GM12878 (cell line): Measurements from ENCODE around the gene VKORC1. TPM values are rescaled to one million over a fixed set of nuclear protein-coding genes. Genes with fewer than 3 reads are reported as not detected.

ENCODE experiments used
- CBX5 ChIP-seq: sonication (generic); IDR thresholded peaks from 2 replicates; pipeline ENCODE4 v1.6.1; 2016; ENCODE audit warnings: low read depth, moderate library complexity, mild to moderate bottlenecking, inconsistent platforms
- EGR1 ChIP-seq, 2 experiments: IDR thresholded peaks; 1 replicate in 1 of 2; 2 replicates in 1 of 2; pipeline ENCODE4 v1.6.1; 2011 to 2012; ENCODE audit warnings: low read depth in 2 of 2, low read length in 2 of 2, borderline replicate concordance in 1 of 2, mild to moderate bottlenecking in 1 of 2, moderate library complexity in 1 of 2
- HCFC1 ChIP-seq: fragments of 150-350 bp; IDR thresholded peaks from 2 replicates; pipeline ENCODE4 v1.6.1; 2014; ENCODE audit warnings: low read length
- JUND ChIP-seq: IDR thresholded peaks from 2 replicates; pipeline ENCODE4 v1.6.1; 2012; ENCODE audit warnings: low read depth, mild to moderate bottlenecking, low read length, improper control_type of control experiment, moderate library complexity
- LARP7 ChIP-seq: fragments of 450-650 bp; IDR thresholded peaks from 2 replicates; pipeline ENCODE4 v1.6.1; 2017; ENCODE audit warnings: mild to moderate bottlenecking
- MAX ChIP-seq: IDR thresholded peaks from 2 replicates; pipeline ENCODE4 v1.6.1; 2012; ENCODE audit warnings: low read depth, low read length, improper control_type of control experiment
- MXI1 ChIP-seq: fragments of 150-350 bp; IDR thresholded peaks from 2 replicates; pipeline ENCODE4 v1.6.1; 2011; ENCODE audit warnings: low read depth, mild to moderate bottlenecking, inconsistent platforms, low read length, improper control_type of control experiment
- MYB ChIP-seq: fragments of 150-350 bp; IDR thresholded peaks from 2 replicates; pipeline ENCODE4 v1.6.1; 2014; ENCODE audit warnings: mild to moderate bottlenecking, low read depth, low read length, borderline replicate concordance
- NFXL1 ChIP-seq: fragments of 450-650 bp; IDR thresholded peaks from 2 replicates; pipeline ENCODE4 v1.6.1; 2017; ENCODE audit warnings: antibody characterized with exemption, mild to moderate bottlenecking, borderline replicate concordance
- NKRF ChIP-seq: fragments of 450-650 bp; conservative IDR thresholded peaks from 2 replicates; pipeline ENCODE4 v1.6.1; 2017; ENCODE audit warnings: mild to moderate bottlenecking, moderate library complexity
- NR2C1 ChIP-seq: fragments of 450-650 bp; IDR thresholded peaks from 2 replicates; pipeline ENCODE4 v1.6.1; 2017; ENCODE audit warnings: antibody characterized with exemption, mild to moderate bottlenecking, moderate library complexity
- NR2F1 ChIP-seq: fragments of 450-650 bp; conservative IDR thresholded peaks from 2 replicates; pipeline ENCODE4 v1.6.1; 2017; ENCODE audit warnings: mild to moderate bottlenecking
- POLR2AphosphoS5 ChIP-seq: IDR thresholded peaks from 2 replicates; pipeline ENCODE4 v1.6.1; 2011; ENCODE audit warnings: mild to moderate bottlenecking, low read length, inconsistent platforms
- RELB ChIP-seq: fragments of 450-650 bp; IDR thresholded peaks from 2 replicates; pipeline ENCODE4 v1.6.1; 2017; ENCODE audit warnings: low read depth, mild to moderate bottlenecking, moderate library complexity
- SREBF2 ChIP-seq: IDR thresholded peaks from 2 replicates; pipeline ENCODE4 v1.6.1; 2012; ENCODE audit warnings: mild to moderate bottlenecking, low read length
- TCF12 ChIP-seq: IDR thresholded peaks from 2 replicates; pipeline ENCODE4 v1.6.1; 2011; ENCODE audit warnings: low read depth, mild to moderate bottlenecking, low read length
- polyA plus RNA-seq, 11 experiments: library from polyadenylated mRNA; depleted of rRNA in 4 of 11; unstranded in 6 of 11; stranded (reverse) in 5 of 11; fragments of >200 nt; fragmentation: Nextera tagmentation in 4 of 11; fragmentation: Illumina TruSeq in 1 of 11; extraction: Ambion mirVana in 4 of 11; extraction: Trizol in 1 of 11; gene quantifications; 1 replicate in 1 of 11; 2 replicates in 10 of 11; pipeline versions ENCODE4 v1.2.1 to v1.2.3, GENCODE V29; 2011 to 2016; ENCODE audit warnings: inconsistent platforms in 2 of 11, missing spikeins in 2 of 11, low read depth in 1 of 11
- total RNA-seq, 4 experiments: library from RNA; depleted of rRNA in 3 of 4; stranded (reverse); fragments of >200 nt in 3 of 4; fragmentation: Illumina TruSeq in 1 of 4; extraction: Trizol in 1 of 4; gene quantifications; 2 replicates each; pipeline versions ENCODE4 v1.2.1 to v1.2.3, GENCODE V29; 2013 to 2021
- TF ChIP-seq, protein P1 (sequence below): IDR thresholded peaks from 2 replicates; pipeline ENCODE4 v1.6.1; 2012; ENCODE audit warnings: low read length, inconsistent platforms
- TF ChIP-seq, protein P2 (sequence below): fragments of 450-650 bp; IDR thresholded peaks from 2 replicates; pipeline ENCODE4 v1.6.1; 2016; ENCODE audit warnings: mild to moderate bottlenecking, moderate library complexity, borderline replicate concordance

The VKORC1 gene
- total and polyA plus RNA-seq, 10 of the 15 experiments (the other 5 are each of a cell fraction or from before 2014, with no cell fraction given), result 19.8 to 140 (median 57.7) TPM

GRCh38 chr16:31073970-31074813, 20.4 kb downstream of the VKORC1 start, which contains the start of the genes ZNF646 and ZNF668 (continued):
- TF ChIP-seq POLR2AphosphoS5, result peak; percentile 84
- peak; percentile 92 for TF ChIP-seq NR2C1
- no peak for TF ChIP-seq JUND
- TF ChIP-seq, protein P1, sequence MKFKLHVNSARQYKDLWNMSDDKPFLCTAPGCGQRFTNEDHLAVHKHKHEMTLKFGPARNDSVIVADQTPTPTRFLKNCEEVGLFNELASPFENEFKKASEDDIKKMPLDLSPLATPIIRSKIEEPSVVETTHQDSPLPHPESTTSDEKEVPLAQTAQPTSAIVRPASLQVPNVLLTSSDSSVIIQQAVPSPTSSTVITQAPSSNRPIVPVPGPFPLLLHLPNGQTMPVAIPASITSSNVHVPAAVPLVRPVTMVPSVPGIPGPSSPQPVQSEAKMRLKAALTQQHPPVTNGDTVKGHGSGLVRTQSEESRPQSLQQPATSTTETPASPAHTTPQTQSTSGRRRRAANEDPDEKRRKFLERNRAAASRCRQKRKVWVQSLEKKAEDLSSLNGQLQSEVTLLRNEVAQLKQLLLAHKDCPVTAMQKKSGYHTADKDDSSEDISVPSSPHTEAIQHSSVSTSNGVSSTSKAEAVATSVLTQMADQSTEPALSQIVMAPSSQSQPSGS, result peak; percentile 54
- TF ChIP-seq SREBF2, result peak; percentile 76
- peak; percentile 73 to 88 for TF ChIP-seq EGR1 (IDR thresholded peaks at IDR 0.05; ENCODE audit: borderline replicate concordance in 1 of 2, low read depth in 2 of 2, low read length in 2 of 2)
- TF ChIP-seq, protein P2, sequence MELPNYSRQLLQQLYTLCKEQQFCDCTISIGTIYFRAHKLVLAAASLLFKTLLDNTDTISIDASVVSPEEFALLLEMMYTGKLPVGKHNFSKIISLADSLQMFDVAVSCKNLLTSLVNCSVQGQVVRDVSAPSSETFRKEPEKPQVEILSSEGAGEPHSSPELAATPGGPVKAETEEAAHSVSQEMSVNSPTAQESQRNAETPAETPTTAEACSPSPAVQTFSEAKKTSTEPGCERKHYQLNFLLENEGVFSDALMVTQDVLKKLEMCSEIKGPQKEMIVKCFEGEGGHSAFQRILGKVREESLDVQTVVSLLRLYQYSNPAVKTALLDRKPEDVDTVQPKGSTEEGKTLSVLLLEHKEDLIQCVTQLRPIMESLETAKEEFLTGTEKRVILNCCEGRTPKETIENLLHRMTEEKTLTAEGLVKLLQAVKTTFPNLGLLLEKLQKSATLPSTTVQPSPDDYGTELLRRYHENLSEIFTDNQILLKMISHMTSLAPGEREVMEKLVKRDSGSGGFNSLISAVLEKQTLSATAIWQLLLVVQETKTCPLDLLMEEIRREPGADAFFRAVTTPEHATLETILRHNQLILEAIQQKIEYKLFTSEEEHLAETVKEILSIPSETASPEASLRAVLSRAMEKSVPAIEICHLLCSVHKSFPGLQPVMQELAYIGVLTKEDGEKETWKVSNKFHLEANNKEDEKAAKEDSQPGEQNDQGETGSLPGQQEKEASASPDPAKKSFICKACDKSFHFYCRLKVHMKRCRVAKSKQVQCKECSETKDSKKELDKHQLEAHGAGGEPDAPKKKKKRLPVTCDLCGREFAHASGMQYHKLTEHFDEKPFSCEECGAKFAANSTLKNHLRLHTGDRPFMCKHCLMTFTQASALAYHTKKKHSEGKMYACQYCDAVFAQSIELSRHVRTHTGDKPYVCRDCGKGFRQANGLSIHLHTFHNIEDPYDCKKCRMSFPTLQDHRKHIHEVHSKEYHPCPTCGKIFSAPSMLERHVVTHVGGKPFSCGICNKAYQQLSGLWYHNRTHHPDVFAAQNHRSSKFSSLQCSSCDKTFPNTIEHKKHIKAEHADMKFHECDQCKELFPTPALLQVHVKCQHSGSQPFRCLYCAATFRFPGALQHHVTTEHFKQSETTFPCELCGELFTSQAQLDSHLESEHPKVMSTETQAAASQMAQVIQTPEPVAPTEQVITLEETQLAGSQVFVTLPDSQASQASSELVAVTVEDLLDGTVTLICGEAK, result peak; percentile 99
- TF ChIP-seq NR2F1, result no peak
- TF ChIP-seq MYB, result no peak
- peak; percentile 43 for TF ChIP-seq RELB
- peak; percentile 71; the same call in 1 of the 2 replicates for TF ChIP-seq TCF12
- peak; percentile 67; the same call in 1 of the 2 replicates for TF ChIP-seq NKRF
- peak; percentile 94; the same call in 1 of the 2 replicates for TF ChIP-seq CBX5
- peak; percentile 78 for TF ChIP-seq MXI1
- peak; percentile 10; the same call in 1 of the 2 replicates for TF ChIP-seq MAX
- TF ChIP-seq NFXL1, result peak; percentile 96
- TF ChIP-seq HCFC1, result peak; percentile 90
- peak; percentile 54; the same call in 1 of the 2 replicates for TF ChIP-seq LARP7
